Measurements from ENCODE around the gene ISG20. TPM values are rescaled to one million over a fixed set of nuclear protein-coding genes. Genes with fewer than 3 reads are reported as not detected.

Gene ISG20
- total and polyA plus RNA-seq, 4 donors: 10.1 to 18.7 (median 12.9) TPM

- H3K4me3 ChIP-seq (ENCODE audit: low read length in 2 of 2): no peak overlapping the region
- no peak overlapping the region for H3K27ac ChIP-seq (ENCODE audit: low read depth in 1 of 2, low read length in 2 of 2)
- 89 to 97% methylated on average over 3 of the region's 3 CpGs for WGBS, 2 donors
- H3K27me3 ChIP-seq (ENCODE audit: control insufficient read depth in 1 of 2, insufficient read depth in 2 of 2, low read length in 1 of 2): no peaks in the 10 kb centered on the region
- peaks cover 0 to 2% of the 10 kb centered on the region in 2 donors for H3K4me1 ChIP-seq (ENCODE audit: control insufficient read depth in 1 of 2, insufficient read depth in 2 of 2, low read length in 2 of 2)
- no peaks in the 10 kb centered on the region for H3K36me3 ChIP-seq (ENCODE audit: control insufficient read depth in 1 of 2, insufficient read depth in 2 of 2, low read length in 1 of 2)
- no peaks in the 10 kb centered on the region for H3K9me3 ChIP-seq (ENCODE audit: control insufficient read depth, low read length)
- no peak for ATAC-seq (ENCODE audit: low FRiP score)
- DNase-seq: peak in 1 of 2 donors; percentile 60
- intact Hi-C loops (cut with DNase I): loop anchor here in 1 of 2 donors (5.0 to 10.0 kb wide), 2 partner anchors 156 to 571 kb away; partner anchors contain the start of genes MRPL46 and MRPS11
Observed at GRCh38 chr15:88623632-88624031, 15.2 kb upstream of the ISG20 start.

DNA sequence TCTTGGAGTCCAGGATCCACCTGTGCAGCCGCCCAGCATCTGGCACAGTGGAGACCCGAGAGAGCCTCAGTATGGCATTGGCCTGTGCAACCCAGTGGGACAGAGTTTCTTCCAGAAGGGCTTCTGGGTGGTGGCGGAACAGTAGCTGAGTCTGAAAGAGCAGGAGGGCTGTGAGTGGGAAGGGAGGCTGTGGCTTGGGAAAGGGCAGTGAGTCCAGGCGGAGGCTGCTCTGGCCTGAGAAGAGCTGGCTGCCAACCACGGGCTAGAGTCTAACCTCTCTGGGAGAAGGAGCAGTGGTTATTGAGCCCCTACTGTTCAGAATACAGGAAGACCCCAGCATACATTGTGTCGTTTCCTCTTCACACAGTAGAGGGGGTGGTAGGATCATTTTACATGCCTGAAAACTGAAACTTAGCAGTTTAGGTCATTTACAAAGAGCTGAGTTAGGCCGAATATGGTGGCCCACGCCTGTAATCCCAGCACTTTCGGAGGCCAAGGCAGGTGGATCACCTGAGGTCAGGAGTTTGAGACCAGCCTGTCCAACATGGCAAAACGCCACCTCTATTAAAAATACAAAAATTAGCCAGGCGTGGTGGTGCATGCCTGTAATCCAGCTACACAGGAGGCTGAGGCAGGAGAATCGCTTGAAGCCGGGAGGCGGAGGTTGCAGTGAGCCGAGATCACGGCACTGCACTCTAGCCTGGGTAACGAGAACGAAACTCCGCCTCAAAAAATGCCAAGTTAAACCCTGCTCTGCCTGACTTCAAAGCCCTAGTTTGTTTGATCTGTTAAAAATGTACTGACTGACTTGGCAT, 14.5 kb upstream of the ISG20 start:
- ATAC-seq (ENCODE audit: low FRiP score) (peak; percentile 64), DNase-seq (peak in 1 of 2 donors; percentile 70)
- H3K27ac ChIP-seq (ENCODE audit: low read depth in 1 of 2, low read length in 2 of 2): peak overlapping the region in 1 of 2 donors; percentile 18
- H3K36me3 ChIP-seq (ENCODE audit: control insufficient read depth in 1 of 2, insufficient read depth in 2 of 2, low read length in 1 of 2): no peaks in the 10 kb centered on the region
- intact Hi-C loops (cut with DNase I): loop anchor here in 1 of 2 donors (5.0 to 10.0 kb wide), 2 partner anchors 157 to 570 kb away; partner anchors contain the start of genes MRPL46 and MRPS11
- WGBS, 2 donors: 46 to 51% methylated on average over 19 of the region's 19 CpGs
- no peaks in the 10 kb centered on the region for H3K27me3 ChIP-seq (ENCODE audit: control insufficient read depth in 1 of 2, insufficient read depth in 2 of 2, low read length in 1 of 2)
- peaks cover 0 to 2% of the 10 kb centered on the region in 2 donors for H3K4me1 ChIP-seq (ENCODE audit: control insufficient read depth in 1 of 2, insufficient read depth in 2 of 2, low read length in 2 of 2)
- H3K4me3 ChIP-seq (ENCODE audit: low read length in 2 of 2): no peak overlapping the region
- no peaks in the 10 kb centered on the region for H3K9me3 ChIP-seq (ENCODE audit: control insufficient read depth, low read length)

- H3K9me3 ChIP-seq (ENCODE audit: control insufficient read depth, low read length): no peaks in the 10 kb centered on the region
- intact Hi-C loops (cut with DNase I): loop anchor here in 1 of 2 donors (5.0 to 10.0 kb wide), 2 partner anchors 158 to 570 kb away; partner anchors contain the start of genes MRPL46 and MRPS11
- peaks cover 0 to 2% of the 10 kb centered on the region in 2 donors for H3K4me1 ChIP-seq (ENCODE audit: control insufficient read depth in 1 of 2, insufficient read depth in 2 of 2, low read length in 2 of 2)
- no peak for DNase-seq
- H3K27me3 ChIP-seq (ENCODE audit: control insufficient read depth in 1 of 2, insufficient read depth in 2 of 2, low read length in 1 of 2): no peaks in the 10 kb centered on the region
- WGBS, 2 donors: 68 to 79% methylated on average over 9 of the region's 9 CpGs
- no peaks in the 10 kb centered on the region for H3K36me3 ChIP-seq (ENCODE audit: control insufficient read depth in 1 of 2, insufficient read depth in 2 of 2, low read length in 1 of 2)
- H3K4me3 ChIP-seq (ENCODE audit: low read length in 2 of 2): no peak overlapping the region
- H3K27ac ChIP-seq (ENCODE audit: low read depth in 1 of 2, low read length in 2 of 2): no peak overlapping the region
- ATAC-seq (ENCODE audit: low FRiP score): no peak
Observed at GRCh38 chr15:88624971-88625490, 13.8 kb upstream of the ISG20 start.

- Histone ChIP-seq H3K27ac (ENCODE audit: low read depth in 1 of 2, low read length in 2 of 2) (no peak overlapping the region), H3K4me1 (ENCODE audit: control insufficient read depth in 1 of 2, insufficient read depth in 2 of 2, low read length in 2 of 2) (peaks cover 0 to 2% of the 10 kb centered on the region in 2 donors), H3K4me3 (ENCODE audit: low read length in 2 of 2) (no peak overlapping the region), H3K36me3 (ENCODE audit: control insufficient read depth in 1 of 2, insufficient read depth in 2 of 2, low read length in 1 of 2) (no peaks in the 10 kb centered on the region), H3K9me3 (ENCODE audit: control insufficient read depth, low read length) (no peaks in the 10 kb centered on the region), H3K27me3 (ENCODE audit: control insufficient read depth in 1 of 2, insufficient read depth in 2 of 2, low read length in 1 of 2) (no peaks in the 10 kb centered on the region)
- no peak for ATAC-seq (ENCODE audit: low FRiP score)
- peak in 1 of 2 donors; percentile 70 for DNase-seq
- intact Hi-C loops (cut with DNase I): loop anchor here in 1 of 2 donors (10.0 kb wide), 1 partner anchor 569 kb away; no protein-coding TSS in a partner anchor
- WGBS, 2 donors: 89 to 92% methylated on average over 21 to 23 of the region's 23 CpGs
Observed at GRCh38 chr15:88625943-88626741, 12.7 kb upstream of the ISG20 start.

DNA sequence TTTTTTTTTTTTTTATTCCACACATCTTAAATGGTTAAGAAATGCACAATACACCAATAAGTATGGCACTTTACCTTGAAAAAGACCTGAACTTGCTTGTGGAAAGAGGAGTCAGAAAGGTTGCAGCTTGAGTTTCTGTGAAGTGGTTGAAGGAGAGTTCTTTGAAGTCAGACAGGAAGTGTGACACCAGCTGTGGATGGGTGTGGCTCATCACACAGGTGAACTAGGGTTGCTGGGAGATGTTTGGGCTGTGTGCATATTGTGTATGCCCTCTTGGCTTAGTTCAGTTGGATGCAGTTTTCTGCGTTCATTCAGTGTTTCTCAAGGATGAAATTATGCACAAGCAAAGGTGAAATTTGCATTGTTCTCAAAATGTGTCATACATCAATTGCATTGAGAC, 11.4 kb upstream of the ISG20 start:
- Histone ChIP-seq H3K27ac (ENCODE audit: low read depth in 1 of 2, low read length in 2 of 2) (no peak overlapping the region), H3K4me3 (ENCODE audit: low read length in 2 of 2) (no peak overlapping the region), H3K36me3 (ENCODE audit: control insufficient read depth in 1 of 2, insufficient read depth in 2 of 2, low read length in 1 of 2) (peaks cover 0 to 4% of the 10 kb centered on the region in 2 donors), H3K4me1 (ENCODE audit: control insufficient read depth in 1 of 2, insufficient read depth in 2 of 2, low read length in 2 of 2) (peaks cover 0 to 2% of the 10 kb centered on the region in 2 donors), H3K27me3 (ENCODE audit: control insufficient read depth in 1 of 2, insufficient read depth in 2 of 2, low read length in 1 of 2) (no peaks in the 10 kb centered on the region), H3K9me3 (ENCODE audit: control insufficient read depth, low read length) (no peaks in the 10 kb centered on the region)
- intact Hi-C loops (cut with DNase I): loop anchor here in 1 of 2 donors (10.0 kb wide), 1 partner anchor 567 kb away; no protein-coding TSS in a partner anchor
- WGBS, 2 donors: 86 to 96% methylated on average over 1 of the region's 1 CpG
- ATAC-seq (ENCODE audit: low FRiP score): no peak
- DNase-seq: no peak

DNA sequence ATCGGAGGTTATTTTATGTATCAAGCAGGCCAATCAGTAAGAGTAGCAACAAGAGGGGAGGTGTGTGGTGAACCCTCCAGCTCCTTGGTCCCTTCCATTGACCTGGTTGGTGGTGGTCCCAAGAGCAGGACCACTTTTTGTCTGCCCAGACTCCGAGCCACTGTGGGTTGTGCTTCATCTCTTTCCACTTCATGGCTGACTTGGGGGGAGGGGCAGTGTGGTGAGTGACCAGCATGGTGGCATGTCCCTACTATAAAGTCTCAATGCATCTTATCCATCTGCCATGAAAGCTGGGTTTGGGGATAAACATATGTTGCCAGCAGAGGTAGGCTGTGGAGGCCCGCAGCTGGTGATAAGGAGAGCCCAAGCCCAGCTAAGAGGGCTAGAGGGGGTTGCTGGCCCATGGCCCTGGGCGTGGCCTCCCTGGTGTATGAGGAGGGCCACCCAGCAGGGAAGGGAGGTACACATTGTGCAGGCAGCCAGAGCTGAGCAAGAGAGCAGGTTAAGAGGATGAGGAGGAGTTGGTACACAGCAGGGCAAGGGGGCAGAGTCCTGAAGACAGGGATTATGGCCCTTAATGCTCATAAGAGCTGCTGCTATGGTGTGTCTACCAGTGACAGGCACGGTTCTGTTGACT, 10.7 kb upstream of the ISG20 start:
- Histone ChIP-seq H3K4me1 (ENCODE audit: control insufficient read depth in 1 of 2, insufficient read depth in 2 of 2, low read length in 2 of 2) (peaks cover 0 to 2% of the 10 kb centered on the region in 2 donors), H3K9me3 (ENCODE audit: control insufficient read depth, low read length) (no peaks in the 10 kb centered on the region), H3K27ac (ENCODE audit: low read depth in 1 of 2, low read length in 2 of 2) (no peak overlapping the region), H3K27me3 (ENCODE audit: control insufficient read depth in 1 of 2, insufficient read depth in 2 of 2, low read length in 1 of 2) (no peaks in the 10 kb centered on the region), H3K36me3 (ENCODE audit: control insufficient read depth in 1 of 2, insufficient read depth in 2 of 2, low read length in 1 of 2) (peaks cover 0 to 4% of the 10 kb centered on the region in 2 donors), H3K4me3 (ENCODE audit: low read length in 2 of 2) (no peak overlapping the region)
- no peak for ATAC-seq (ENCODE audit: low FRiP score)
- WGBS, 2 donors: 95 to 99% methylated on average over 5 of the region's 5 CpGs
- intact Hi-C loops (cut with DNase I): loop anchor here in 1 of 2 donors (10.0 kb wide), 1 partner anchor 567 kb away; no protein-coding TSS in a partner anchor
- DNase-seq: peak in 1 of 2 donors; percentile 52

DNA sequence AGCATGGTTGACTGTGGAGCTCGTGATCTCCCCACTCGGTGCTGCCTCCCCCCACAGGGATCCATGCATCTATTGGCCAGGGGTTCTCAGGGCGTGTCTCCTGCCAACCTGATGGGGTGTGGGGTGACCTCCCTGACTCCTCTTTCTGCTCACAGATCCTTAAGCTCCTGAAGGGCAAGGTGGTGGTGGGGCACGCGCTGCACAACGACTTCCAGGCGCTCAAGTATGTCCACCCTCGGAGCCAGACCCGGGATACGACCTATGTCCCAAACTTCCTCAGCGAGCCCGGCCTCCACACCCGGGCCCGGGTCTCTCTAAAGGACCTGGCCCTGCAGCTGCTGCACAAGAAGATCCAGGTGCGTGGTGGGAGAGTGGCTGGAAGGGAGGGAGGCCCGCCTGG, 9.7 kb upstream of the ISG20 start:
- Histone ChIP-seq H3K36me3 (ENCODE audit: control insufficient read depth in 1 of 2, insufficient read depth in 2 of 2, low read length in 1 of 2) (peaks cover 0 to 4% of the 10 kb centered on the region in 2 donors), H3K27ac (ENCODE audit: low read depth in 1 of 2, low read length in 2 of 2) (no peak overlapping the region), H3K27me3 (ENCODE audit: control insufficient read depth in 1 of 2, insufficient read depth in 2 of 2, low read length in 1 of 2) (no peaks in the 10 kb centered on the region), H3K9me3 (ENCODE audit: control insufficient read depth, low read length) (no peaks in the 10 kb centered on the region), H3K4me3 (ENCODE audit: low read length in 2 of 2) (no peak overlapping the region), H3K4me1 (ENCODE audit: control insufficient read depth in 1 of 2, insufficient read depth in 2 of 2, low read length in 2 of 2) (peaks cover 0 to under 1% of the 10 kb centered on the region in 2 donors)
- ATAC-seq (ENCODE audit: low FRiP score) (no peak), DNase-seq (peak in 1 of 2 donors; percentile 71)
- intact Hi-C loops (cut with DNase I): loop anchor here in 1 of 2 donors (10.0 kb wide), 1 partner anchor 566 kb away; no protein-coding TSS in a partner anchor
- WGBS, 2 donors: 89 to 94% methylated on average over 15 to 16 of the region's 16 CpGs
